GM10248 (cell line): ENCODE results near the gene MEAF6.
"Not testable (repeated sequence)": the region's sequence is repeated elsewhere in the genome, so short reads cannot be mapped to it uniquely, and the experiment has no call there.

ENCODE experiments used
- CTCF ChIA-PET: fragments of 300-600 bp; sonication (Branson Sonifier 250); formaldehyde crosslinking; extraction: SDS; loops from one replicate; lab custom pipeline; 2021; ENCODE audit warnings: antibody characterized with exemption; lab: Yijun Ruan, JAX
- POLR2A ChIA-PET: fragments of 350-650 bp; sonication (Branson Sonifier 250); formaldehyde crosslinking; extraction: SDS; loops from one replicate; lab custom pipeline; 2020; ENCODE audit warnings: antibody characterized with exemption; lab: Yijun Ruan, JAX
- DNase-seq: peaks from one replicate; pipeline ENCODE4 v3.0.0; 2012; ENCODE audit errors: extremely low spot score
- CTCF ChIP-seq: IDR thresholded peaks from 2 replicates; pipeline ENCODE4 v1.5.1; 2012; ENCODE audit warnings: mild to moderate bottlenecking, low read depth; ENCODE audit errors: extremely low read depth, missing control alignments, control extremely low read depth

The MEAF6 gene

GRCh38 chr1:37514350-37515184 is at the start of gene MEAF6:
TSS of gene MEAF6 (minus strand) at chr1:37514766. CDS start at chr1:37514746, 20 bp downstream.
- DNase-seq: peak; percentile 94
- peak; percentile 64 for TF ChIP-seq CTCF
- CTCF ChIA-PET: interaction anchor here (0.8 to 4.5 kb wide), 35 partner anchors 9 to 1310 kb away, joined by 3 to 42 read pairs (median 4); partner anchors contain the start of genes EPHA10 and ZC3H12A
- POLR2A ChIA-PET: interaction anchor here (0.7 to 1.6 kb wide), 3 partner anchors 29 to 39 kb away, joined by 3 to 11 read pairs (median 5); partner anchors contain the start of gene ZC3H12A

- TF ChIP-seq CTCF: no peak
- DNase-seq: no peak
- ChIA-PET POLR2A (no interaction called here), CTCF (interaction anchor here (0.8 to 3.0 kb wide), 8 partner anchors 14 to 297 kb away, joined by 3 to 7 read pairs (median 4); partner anchors contain the start of genes CDCA8 and MTF1)
Observed at GRCh38 chr1:37562984-37563383, 48.4 kb upstream of the MEAF6 start.

- TF ChIP-seq CTCF: peak; percentile 70
- DNase-seq: peak; percentile 57
- CTCF ChIA-PET: interaction anchor here (0.7 to 3.0 kb wide), 6 partner anchors 22 to 298 kb away, joined by 3 to 9 read pairs (median 4); partner anchors contain the start of genes CDCA8, MEAF6 and MTF1
- POLR2A ChIA-PET: no interaction called here
Observed at GRCh38 chr1:37561133-37562132, 46.9 kb upstream of the MEAF6 start.

- no peak for DNase-seq
- POLR2A ChIA-PET: interaction anchor here (0.6 kb wide), 1 partner anchor 311 kb away, joined by 3 read pairs; no protein-coding TSS in a partner anchor
- TF ChIP-seq CTCF: no peak
- CTCF ChIA-PET: interaction anchor here (0.7 to 2.0 kb wide), 3 partner anchors 46 to 123 kb away, joined by 3 to 9 read pairs (median 5); partner anchors contain the start of gene MEAF6
Observed at GRCh38 chr1:37560401-37561132, 46.0 kb upstream of the MEAF6 start.

GRCh38 chr1:37559957-37560379 is 45.4 kb upstream of the MEAF6 start:
- DNase-seq: not testable (repeated sequence)
- ChIA-PET CTCF (interaction anchor here (1.4 to 2.0 kb wide), 2 partner anchors 122 to 124 kb away, joined by 5 to 9 read pairs; no protein-coding TSS in a partner anchor), POLR2A (interaction anchor here (0.6 kb wide), 1 partner anchor 312 kb away, joined by 3 read pairs; no protein-coding TSS in a partner anchor)

GRCh38 chr1:37559080-37559479 is 44.5 kb upstream of the MEAF6 start:
- POLR2A ChIA-PET: no interaction called here
- CTCF ChIA-PET: interaction anchor here (0.9 to 2.0 kb wide), 3 partner anchors 16 to 124 kb away, joined by 3 to 9 read pairs (median 5); no protein-coding TSS in a partner anchor
- DNase-seq: no peak
- no peak for TF ChIP-seq CTCF
